Keratinocyte (primary cell): ENCODE data around the gene ARMC3.

Source experiments
- CTCF ChIP-seq, 3 experiments: IDR thresholded peaks in 1 of 3; conservative IDR thresholded peaks in 1 of 3; optimal IDR thresholded peaks in 1 of 3; 2 replicates in 2 of 3; 3 replicates in 1 of 3; pipeline versions ENCODE3 to v1.5.1; 2011; ENCODE audit warnings: low read length in 3 of 3, mild to moderate bottlenecking in 3 of 3, moderate library complexity in 2 of 3, control low read depth in 1 of 3, inconsistent platforms in 1 of 3; ENCODE audit not compliant: insufficient read depth in 2 of 3; ENCODE audit errors: extremely low read depth in 1 of 3
- EZH2 ChIP-seq: IDR thresholded peaks from one replicate; pipeline ENCODE4 v1.6.1; 2012; ENCODE audit warnings: inconsistent platforms, mild to moderate bottlenecking, low read length, moderate library complexity

- TF ChIP-seq CTCF (optimal IDR thresholded peaks at IDR 0.05 in 1 of 3, IDR thresholded peaks at IDR 0.05 in 1 of 3, conservative IDR thresholded peaks at IDR 0.05 in 1 of 3; ENCODE audit: extremely low read depth in 1 of 3, insufficient read depth in 2 of 3, low read length in 3 of 3): no peak
- no peak for TF ChIP-seq EZH2
Observed at GRCh38 chr10:23013581-23014335, 85.9 kb downstream of the ARMC3 start.
